Activated CD4-positive, alpha-beta T cell treated with anti-CD3 and anti-CD28 coated beads, Interleukin-2, amount 50 U/mL, for 24 hours (primary cell): ENCODE results near the gene MRTFA.

Source experiments
- DNase-seq, 2 donors: peaks; one replicate each; pipeline ENCODE4 v3.0.0-alpha.2; 2020; ENCODE audit warnings: low read depth in 1 of 2, low spot score in 1 of 2

The MRTFA gene

DNA sequence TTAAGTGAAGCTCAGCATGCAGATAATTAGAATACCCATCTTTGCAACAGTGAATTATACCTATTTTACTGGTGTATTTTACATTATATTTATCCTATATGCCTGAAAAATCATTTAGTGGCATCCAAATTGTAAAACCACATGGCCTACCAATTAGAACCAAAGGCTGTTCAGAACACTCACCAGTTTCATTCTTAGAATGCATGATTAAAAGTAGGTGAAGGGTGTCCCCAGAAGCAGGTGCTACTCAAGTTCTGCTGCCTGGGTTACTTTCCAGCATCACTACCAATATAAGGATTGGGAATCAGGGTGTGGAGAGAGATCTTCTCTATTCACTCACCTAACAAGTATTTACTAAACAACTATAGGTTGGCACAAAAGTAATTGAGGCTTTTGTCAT is 162.8 kb downstream of the MRTFA start:
- DNase-seq = no peak

DNA sequence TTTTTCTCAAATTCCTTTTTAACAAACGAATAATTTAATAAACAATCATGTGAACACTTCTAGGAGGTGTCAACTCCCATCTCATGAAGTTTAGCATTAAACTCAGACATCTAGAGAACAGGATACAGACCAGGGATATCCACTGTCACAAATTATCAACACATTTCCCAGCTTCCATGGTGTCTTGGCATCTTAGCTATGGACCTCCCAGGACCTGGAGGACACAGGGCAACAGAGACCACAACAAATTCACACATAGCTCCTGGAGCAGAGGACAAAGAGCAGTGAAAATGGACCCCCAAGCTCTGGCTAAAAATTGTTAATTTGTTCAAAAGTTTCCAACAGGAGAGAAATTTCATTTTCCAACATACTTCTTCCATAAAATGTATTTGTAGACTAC is 163.9 kb downstream of the MRTFA start:
- DNase-seq = no peak

DNA sequence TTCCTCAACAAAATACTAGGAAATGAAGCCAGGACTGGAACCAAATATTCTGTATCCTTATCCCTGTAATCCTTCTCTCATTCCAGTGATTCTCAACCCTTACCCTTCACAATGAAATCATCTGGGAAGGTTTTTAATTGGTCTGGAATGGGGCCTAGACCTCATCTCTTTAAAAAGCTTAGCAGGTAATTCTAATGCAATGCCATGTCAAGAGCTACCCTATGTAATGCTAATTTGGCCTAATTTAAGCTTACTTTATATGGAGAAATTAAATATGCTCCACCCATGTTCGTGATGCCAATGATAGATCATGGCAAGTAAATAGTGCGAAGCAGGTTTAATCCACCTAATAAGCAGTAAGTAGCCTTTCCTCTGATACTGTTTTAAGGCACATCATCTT is 164.5 kb downstream of the MRTFA start:
- DNase-seq = no peak

DNA sequence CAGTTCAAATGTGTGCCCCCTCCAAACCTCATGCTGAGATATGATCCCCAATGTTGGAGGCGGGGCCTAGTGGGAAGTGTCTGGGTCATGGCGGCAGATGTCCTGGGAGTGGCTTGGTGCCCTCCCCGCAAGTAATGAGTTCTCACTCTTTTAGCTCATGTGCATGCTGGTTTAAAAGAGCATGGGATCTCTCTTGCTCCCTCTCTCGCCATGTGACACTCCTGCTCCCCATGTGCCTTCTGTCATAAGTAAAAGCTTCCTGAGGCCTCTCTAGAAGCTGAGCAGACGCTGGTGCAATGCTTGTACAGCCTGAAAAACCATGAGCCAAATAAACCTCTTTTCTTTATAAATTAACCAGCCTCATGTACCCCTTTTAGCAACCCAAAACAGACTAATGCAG is 167.3 kb downstream of the MRTFA start:
- DNase-seq = no peak

DNA sequence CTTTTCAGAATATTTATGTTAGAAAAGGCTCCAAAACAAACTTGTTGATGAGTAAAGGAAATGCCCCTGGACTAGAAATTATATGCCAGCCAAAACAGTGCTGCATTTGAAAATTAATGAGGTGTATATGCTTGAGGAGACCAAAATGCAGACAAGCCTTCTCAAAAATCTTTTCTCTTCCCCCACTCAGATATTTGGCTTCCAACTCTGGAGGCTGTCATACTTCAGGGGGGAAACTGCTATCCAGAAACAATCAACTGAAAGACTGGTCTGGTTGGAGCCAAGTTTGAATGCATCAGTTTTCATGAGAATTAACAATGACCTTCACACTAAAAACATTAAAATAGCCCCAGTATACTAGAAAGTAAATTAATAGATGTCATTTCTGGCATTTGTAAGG is 167.9 kb downstream of the MRTFA start:
- no peak for DNase-seq

DNA sequence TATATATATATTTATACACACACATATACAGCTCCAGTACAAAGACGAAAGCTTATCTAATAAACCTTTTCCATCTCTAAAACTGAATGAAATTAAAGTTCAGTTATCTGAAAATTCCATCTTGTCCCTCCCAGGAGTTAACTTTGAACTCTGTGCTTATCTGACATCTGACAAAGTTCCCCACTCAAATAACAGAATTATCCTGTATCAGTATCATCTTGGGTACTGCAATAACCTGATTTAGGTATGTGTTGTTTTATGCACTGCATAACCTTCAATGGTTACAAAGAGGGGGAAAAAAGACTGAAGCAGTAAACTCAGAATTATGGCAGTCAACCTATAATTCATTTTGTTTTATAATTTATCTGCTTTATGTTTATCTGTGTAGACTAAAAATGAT is 169.5 kb downstream of the MRTFA start:
- DNase-seq = no peak

DNA sequence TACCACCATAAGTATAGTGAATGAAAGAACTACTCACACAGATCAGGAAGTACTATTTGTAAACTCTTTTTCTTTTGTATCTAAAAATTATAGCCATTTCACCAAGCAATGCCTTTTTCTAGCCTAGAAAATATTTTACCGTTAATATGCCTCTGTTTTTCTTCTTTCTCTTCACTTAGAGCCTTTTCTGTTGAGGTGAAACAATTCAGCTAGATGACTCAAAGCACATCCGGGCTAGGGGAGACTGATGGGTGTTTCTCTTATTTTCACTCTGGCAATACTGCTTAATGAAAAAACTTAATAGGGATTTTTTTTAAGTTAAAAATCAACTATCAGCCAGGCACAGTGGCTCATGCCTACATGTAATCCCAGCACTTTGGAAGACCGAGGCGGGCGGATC is 172.8 kb downstream of the MRTFA start:
- peak in 1 of 2 donors; percentile 21 for DNase-seq

DNA sequence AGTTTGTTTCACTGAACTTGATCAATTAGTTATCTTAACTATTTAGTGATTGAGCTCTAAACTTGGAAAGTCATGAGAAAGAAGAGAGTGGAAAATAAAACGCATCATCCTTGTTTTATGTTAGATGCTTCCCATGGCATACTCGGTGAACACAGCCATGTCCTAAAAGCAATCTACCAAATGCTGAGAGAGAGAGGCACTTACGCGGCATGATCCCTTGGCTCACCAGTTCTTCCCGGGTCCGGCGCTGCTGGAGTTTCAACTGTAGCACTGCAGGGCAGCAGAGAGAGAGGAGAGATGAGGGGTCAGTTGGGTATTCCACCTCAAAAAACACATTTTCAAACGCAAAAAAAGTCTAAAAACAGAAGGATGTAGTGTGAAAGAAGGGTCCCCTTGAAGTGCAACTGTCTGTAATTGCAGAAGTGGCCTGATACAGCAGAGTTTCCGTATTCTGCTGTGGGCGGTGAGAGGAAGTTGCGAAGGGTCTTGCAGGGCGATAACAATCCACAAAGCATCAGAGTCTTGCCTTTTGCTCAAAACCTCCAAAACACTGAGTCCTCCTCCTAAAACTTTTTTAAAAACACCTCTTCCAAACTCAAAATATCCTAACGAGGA is 173.4 kb downstream of the MRTFA start:
- DNase-seq = peak in 1 of 2 donors; percentile 26

DNA sequence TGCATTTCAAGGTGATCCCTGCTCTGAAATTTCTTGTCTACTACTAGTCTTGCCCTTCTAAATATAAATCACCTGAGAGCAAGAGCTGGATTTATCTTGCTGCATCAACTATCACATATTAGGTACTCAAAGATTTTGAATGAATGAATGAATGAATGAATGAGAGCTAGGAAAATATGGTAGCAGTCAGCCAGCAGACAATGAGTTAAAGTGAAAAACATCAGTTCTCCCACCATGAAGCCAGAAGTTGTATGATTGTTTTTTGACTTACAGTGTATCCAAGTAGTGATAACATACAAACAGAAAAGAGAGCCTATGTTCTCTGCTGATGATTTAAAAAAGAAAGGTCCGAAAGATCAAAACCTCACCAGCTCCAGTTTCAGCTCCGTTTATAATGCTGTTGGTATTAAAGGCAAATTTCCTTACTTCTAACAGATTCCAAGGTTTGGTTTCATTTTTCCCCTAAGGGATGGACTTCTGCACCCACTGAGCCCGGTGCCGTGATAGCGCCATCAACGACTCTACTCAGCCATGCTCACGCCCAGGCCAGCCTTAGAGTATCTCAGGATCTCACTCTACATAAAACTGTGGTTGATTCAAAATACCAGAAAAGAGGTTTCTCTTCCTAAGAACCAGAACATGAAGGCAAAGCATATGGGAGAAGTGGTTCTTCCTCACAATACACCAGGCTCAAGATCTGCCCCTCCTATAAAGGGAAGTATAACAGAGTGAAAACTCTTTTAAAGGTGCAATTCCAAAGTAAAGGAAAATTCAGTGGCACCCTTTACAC is 174.1 kb downstream of the MRTFA start:
- DNase-seq = no peak

DNA sequence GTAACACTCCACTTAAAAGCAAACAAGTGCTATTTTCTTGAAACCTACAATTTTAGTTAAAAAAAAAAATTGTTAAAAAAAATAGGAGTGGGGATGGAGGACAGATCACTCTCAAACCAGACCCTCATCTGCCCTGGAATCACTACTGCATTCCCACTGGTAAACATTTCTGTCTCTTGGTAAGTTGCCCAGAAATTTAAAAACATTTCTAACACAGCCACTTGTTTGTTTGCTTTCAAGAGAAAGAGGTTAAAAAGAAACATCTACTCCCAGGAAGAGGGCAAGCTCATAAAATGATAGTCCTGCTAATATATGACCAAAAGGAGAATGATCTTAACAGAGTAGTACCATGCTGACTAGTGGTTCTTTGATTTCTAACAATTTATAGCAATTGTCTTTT is 182.8 kb downstream of the MRTFA start:
- no peak for DNase-seq

DNA sequence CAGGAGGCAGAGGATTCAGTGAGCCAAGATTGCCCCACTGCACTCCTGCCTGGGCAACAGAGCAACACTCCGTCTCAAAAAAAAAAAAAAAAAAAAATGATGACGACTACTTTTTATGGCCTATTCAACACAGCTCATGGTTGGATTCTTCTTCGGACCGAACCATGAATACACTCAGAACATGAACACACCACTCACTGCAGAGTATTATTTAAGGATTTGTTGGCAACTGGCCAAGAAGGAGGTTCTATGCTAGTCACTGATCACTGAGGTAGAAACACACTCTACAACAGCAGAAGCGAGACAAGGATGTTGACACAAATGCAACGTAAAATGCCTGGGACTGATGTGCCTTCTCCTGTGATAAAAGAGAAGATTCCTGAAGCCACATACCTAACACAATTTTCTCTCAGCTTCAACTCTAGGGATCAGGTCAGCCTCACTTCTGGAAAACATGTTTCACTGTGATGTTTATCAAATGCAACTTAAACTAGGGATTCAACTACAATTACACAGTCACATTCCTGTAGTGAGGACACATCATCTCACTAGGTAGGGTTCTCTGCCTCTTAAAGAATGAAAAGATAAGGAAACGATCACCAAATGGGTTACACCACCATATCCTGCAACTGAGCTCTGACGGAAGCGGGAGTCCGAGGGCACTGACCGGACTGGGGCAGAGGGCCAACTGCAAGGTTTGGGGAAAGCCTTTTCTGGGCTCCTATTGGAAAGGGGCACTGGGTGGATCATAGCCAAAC is 183.6 kb downstream of the MRTFA start:
- no peak for DNase-seq

DNA sequence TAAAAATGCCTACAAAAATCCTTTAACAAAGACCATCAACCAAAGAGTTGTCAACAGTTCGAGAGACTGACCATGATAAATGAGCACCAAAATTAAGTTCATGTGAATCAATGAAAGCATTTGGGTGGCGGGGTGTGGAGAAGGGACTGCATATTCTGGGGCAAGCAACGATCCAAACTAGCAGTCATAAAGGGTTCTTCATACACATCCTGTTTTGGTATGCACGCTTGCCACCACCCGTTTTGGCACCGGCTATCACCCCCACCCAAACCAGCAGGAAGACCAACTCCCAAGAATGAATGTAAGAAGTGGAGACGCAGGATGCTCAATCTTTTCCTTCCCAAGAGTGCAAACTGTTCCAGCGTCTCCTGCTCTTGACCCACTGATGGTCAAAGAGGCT is 185.3 kb downstream of the MRTFA start:
- no peak for DNase-seq

DNA sequence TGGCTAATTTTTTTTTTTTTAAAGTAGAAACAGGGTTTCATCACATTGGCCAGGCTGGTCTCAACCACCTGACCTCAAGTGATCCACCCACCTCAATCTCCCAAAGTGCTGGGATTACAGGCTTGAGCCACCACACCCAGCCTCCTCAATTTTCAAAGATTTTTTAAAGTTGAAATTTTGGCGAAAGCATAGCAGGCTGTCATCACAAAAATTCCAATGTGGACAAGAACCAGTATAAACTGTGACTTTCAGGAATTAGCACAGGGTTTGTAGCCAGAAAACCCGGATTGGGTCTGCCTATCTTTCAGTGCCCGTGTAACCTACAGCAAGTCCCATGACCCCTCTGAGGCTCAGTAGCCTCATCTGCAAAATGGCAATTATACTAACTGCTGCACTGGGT is 185.9 kb downstream of the MRTFA start:
- DNase-seq = no peak

DNA sequence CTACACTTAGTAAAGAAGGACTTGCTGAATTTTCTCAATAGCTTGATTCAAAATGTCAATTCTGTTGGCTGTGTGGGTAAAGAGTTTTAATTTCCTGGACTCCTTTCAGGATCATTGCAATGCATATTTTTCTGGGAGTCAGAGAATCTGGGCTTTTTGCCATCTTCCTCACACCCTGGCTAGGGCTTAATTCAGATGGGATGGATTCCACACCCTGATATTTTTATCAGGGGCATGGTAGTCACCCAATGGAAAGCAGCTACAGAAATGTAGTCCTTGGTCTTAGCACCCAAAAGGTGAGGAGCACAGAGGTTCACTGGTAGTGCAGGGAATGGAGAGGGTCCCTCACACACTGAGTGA is 186.9 kb downstream of the MRTFA start:
- DNase-seq = no peak

DNA sequence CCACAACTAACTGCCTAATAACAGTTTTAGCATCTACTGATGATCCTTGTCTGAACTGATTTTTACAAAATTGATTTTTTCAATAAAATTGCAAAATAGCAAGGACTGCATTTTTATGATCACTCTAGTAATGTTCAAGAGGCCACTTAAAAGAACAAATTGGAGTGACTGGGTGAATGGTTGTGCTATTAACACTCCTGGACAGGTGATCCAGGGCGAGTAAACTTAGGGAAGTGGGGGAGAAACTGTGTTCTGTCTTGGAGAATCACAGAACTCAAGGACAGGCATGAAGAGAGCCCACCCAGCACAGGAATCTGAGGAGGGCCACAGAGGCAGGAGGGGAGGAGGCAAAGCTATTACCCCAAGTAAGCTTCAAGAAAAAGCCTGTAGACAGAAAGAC is 190.3 kb downstream of the MRTFA start:
- no peak for DNase-seq

DNA sequence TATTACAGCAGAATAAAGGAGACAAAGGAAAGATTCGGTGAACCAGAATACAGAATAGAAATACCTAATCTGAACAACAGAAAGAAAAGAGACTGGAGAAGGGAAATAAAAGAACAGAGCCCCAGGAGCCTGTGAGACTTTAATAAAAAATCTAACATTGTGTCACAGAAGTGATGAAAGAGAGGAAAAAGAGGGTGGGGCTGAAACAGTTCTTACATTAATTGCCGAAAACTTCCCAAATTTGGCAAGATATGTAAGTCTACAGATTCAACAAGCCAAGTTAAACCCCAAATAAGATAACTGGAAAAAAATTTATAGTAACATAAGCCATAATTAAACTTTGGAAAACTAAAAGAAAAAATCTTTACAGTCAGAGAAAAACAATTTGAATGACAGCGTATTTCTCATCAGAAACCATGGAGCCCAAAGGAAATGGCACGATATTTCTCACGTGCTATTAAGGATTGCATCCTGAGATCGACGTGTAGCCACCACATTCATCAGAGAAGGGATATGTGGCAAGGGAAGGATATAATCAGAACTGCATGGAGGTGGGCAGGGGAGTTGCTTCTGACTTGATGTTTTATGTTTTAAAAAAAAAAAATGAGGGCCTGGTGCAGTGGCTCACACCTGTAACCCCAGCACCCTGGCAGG is 192.2 kb downstream of the MRTFA start:
- no peak for DNase-seq

DNA sequence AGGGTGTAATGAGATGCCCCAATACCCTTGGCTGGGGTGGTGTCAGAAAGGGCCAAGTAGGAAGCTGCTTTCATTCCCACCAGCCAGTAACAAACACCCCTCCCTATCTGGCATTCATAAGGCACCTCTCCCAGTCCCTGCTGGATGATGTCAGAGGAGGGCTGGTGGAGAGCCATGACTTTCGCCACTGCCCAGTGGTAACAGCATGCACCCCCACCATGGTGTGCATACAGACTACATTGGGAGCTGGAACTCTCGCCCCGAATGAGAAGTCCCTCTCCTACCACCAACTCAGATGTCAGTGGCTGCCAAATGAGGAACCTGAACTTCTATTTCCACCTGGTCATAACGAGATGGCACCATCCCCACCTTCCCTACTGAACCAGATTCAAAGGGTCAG is 192.8 kb downstream of the MRTFA start:
- DNase-seq = no peak

DNA sequence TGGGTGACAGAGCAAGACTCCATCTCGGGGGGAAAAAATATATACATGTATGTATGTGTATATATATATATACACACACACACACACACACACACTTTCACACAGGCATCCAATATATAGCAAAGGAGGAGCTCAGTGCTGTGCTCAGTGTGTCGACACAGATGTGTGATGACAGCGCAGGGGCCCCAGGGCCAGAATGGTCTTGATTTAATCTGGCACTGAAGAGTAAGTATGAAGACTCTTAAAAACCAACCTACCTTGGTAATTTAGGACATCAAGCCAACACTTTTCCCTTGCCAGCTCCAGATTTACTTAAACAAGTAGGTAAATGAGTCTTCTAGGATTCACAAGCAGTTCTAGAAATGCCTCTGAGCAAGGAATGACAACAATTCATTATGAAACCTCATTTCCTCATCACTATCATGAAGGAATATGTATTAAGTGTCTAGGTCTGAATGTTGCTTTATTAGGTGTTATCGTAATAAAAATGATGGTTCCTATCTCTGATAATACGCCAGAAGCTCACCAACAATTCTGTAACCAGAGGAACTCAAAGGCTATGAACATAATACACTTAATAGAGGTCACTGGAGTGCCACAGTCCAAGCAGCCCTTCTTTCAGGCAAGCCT is 194.6 kb downstream of the MRTFA start:
- DNase-seq = no peak

DNA sequence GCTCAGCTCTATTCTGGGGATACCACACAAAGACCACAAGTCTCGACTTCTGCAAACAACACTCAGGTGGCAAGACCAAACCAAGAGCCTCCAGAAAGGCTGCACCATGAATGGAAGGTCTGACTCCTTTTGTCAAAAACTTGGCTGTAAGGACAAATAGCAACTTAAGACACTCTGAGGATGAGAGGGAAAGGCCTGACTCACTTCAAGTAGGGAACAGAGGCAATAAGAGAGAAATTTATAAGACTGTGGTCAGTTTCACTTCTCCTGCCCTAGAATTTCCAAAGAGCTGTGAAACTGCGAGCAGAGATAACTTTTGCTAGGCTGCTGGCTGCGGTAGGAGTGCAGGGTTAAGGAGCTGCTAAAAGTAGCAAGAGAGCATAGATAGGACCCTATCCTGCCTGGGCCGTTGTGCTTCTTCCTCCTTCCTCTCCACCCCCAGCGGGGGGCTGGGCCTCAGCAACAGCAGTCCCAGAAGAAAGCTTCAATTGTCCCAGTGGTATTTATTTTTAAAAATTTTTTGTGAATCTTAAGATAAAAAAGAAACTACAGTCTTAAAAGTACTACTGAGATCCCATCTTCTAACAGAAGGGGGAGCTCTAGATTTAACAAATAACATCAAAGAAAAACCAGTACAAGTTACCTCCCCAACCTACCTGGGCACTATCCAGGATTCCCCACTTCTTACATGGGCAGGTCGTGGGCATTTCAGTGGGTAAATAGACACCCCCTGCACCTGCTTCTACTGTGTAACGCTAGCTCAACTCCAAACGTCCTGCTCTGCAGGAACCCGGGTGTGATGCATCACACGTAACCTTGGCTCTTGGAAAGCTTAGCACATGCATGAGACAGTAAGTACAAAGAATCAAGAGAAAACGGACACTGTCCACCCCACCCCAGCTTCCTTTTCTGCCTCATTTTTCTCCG is 199.8 kb downstream of the MRTFA start:
- DNase-seq = peak in 1 of 2 donors; percentile 8

DNA sequence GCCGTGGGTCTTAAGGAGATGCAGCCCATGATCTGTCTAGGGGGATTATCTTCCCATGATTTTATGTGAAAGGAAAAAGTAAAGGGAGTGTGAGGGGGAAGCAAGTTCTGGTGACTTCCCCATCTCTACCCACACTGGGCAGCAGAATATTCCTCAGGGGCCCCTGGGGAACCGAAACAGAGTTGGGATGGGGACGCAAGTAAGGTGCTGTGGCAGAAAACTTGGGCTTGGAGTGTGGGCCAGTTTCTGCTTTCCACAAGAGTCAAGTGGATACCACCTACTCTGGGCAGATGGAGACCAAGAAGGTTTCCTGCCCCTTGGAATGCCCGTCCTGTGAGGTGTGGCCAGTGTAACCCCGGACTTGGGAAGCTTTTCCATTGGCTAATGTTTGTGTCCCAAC is 201.8 kb downstream of the MRTFA start:
- no peak for DNase-seq
